ENCODE data around the gene DNAJB1. TPM values are rescaled to one million over a fixed set of nuclear protein-coding genes. Genes with fewer than 3 reads are reported as not detected.

DNAJB1 gene
- total RNA-seq (2021) (54.5 to 88.7 TPM (median 81.9 TPM) in 3 replicates), Bru-seq, nascent RNA (percentile 82 among the genes with signal in this experiment)
- long read RNA-seq, experiment 1, transcript DNAJB1-208 (3 exons, 882 nt) = minor isoform, 11 of 470 reads
- long read RNA-seq, experiment 1, transcript DNAJB1-201 (3 exons, 2,264 nt) = major isoform, 440 of 470 reads
- long read RNA-seq, experiment 1, partial matches to known transcripts = 10 of 470 reads
- long read RNA-seq, experiment 1, other reads (novel, unspliced or antisense) = 9 of 470 reads
- long read RNA-seq, experiment 2, transcript DNAJB1-201 (3 exons, 2,264 nt) = major isoform, 66 of 104 reads
- long read RNA-seq, experiment 2, partial matches to known transcripts = 7 of 104 reads
- long read RNA-seq, experiment 2, other reads (novel, unspliced or antisense) = 29 of 104 reads
- long read RNA-seq, experiment 3, transcript DNAJB1-201 (3 exons, 2,264 nt) = major isoform, 149 of 156 reads
- long read RNA-seq, experiment 3, partial matches to known transcripts = 4 of 156 reads
- long read RNA-seq, experiment 3, other reads (novel, unspliced or antisense) = 3 of 156 reads

- ChIA-PET CTCF (interaction anchor here (0.6 to 3.8 kb wide), 12 partner anchors 8 to 112 kb away, joined by 3 to 34 read pairs (median 6); partner anchors contain the start of gene GIPC1), POLR2A (interaction anchor here (0.5 to 1.5 kb wide), 14 partner anchors 10 to 706 kb away, joined by 3 to 6 read pairs (median 4); partner anchors contain the start of genes GIPC1 and NDUFB7)
- ATAC-seq = peak; percentile 77
- Mint-ChIP-seq H3K4me1 (peaks cover 27% of the 10 kb centered on the region), H3K27ac (peak within 1 kb of the TSS; percentile 94), H3K9me3 (no peaks in the 10 kb centered on the region), H3K27me3 (ENCODE audit: low read depth) (no peaks in the 10 kb centered on the region), H3K36me3 (peaks cover 25% of the 10 kb centered on the region), H3K4me3 (peak within 1 kb of the TSS; percentile 92)
- peak; percentile 58 for DNase-seq (ENCODE audit: low spot score)
- TF ChIP-seq TEAD1 (CRISPR knock-in tag; IDR thresholded peaks at IDR 0.05) = peak; percentile 78
- 0 out of 2 replicates have a peak, but pooled peaks have one; percentile 33 for TF ChIP-seq TCF7 (CRISPR knock-in tag; IDR thresholded peaks at IDR 0.05; ENCODE audit: low read depth)
- TF ChIP-seq ARID4B (CRISPR knock-in tag; IDR thresholded peaks at IDR 0.05; ENCODE audit: borderline replicate concordance) = peak; percentile 83
- peak; percentile 95 for TF ChIP-seq ZNF423 (CRISPR knock-in tag; IDR thresholded peaks at IDR 0.05)
- 0 out of 2 replicates have a peak, but pooled peaks have one; percentile 12 for TF ChIP-seq ZNF317 (CRISPR knock-in tag; IDR thresholded peaks at IDR 0.05; ENCODE audit: borderline replicate concordance, low read depth)
- peak; percentile 72; the same call in 1 of the 2 replicates for TF ChIP-seq NFATC4 (CRISPR knock-in tag; IDR thresholded peaks at IDR 0.05)
- peak; percentile 32; the same call in 1 of the 2 replicates for TF ChIP-seq ZMAT4 (CRISPR knock-in tag; IDR thresholded peaks at IDR 0.05)
- TF ChIP-seq FOXK1 (CRISPR knock-in tag; IDR thresholded peaks at IDR 0.05) = peak; percentile 55; the same call in 1 of the 2 replicates
- peak; percentile 76; the same call in 1 of the 2 replicates for TF ChIP-seq JUN (CRISPR knock-in tag; IDR thresholded peaks at IDR 0.05)
- TF ChIP-seq, protein P1, sequence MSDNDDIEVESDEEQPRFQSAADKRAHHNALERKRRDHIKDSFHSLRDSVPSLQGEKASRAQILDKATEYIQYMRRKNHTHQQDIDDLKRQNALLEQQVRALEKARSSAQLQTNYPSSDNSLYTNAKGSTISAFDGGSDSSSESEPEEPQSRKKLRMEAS (CRISPR knock-in tag; IDR thresholded peaks at IDR 0.05) = peak; percentile 23; the same call in 1 of the 2 replicates
- TF ChIP-seq TEAD4 (CRISPR knock-in tag; IDR thresholded peaks at IDR 0.05) = 0 out of 2 replicates have a peak, but pooled peaks have one; percentile 46
- no peak for TF ChIP-seq NR1H2 (CRISPR knock-in tag; IDR thresholded peaks at IDR 0.05)
- TF ChIP-seq, protein P2, sequence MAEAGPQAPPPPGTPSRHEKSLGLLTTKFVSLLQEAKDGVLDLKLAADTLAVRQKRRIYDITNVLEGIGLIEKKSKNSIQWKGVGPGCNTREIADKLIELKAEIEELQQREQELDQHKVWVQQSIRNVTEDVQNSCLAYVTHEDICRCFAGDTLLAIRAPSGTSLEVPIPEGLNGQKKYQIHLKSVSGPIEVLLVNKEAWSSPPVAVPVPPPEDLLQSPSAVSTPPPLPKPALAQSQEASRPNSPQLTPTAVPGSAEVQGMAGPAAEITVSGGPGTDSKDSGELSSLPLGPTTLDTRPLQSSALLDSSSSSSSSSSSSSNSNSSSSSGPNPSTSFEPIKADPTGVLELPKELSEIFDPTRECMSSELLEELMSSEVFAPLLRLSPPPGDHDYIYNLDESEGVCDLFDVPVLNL (CRISPR knock-in tag; IDR thresholded peaks at IDR 0.05; ENCODE audit: borderline replicate concordance, low read depth) = 0 out of 2 replicates have a peak, but pooled peaks have one; percentile 12
- TF ChIP-seq, protein P3, sequence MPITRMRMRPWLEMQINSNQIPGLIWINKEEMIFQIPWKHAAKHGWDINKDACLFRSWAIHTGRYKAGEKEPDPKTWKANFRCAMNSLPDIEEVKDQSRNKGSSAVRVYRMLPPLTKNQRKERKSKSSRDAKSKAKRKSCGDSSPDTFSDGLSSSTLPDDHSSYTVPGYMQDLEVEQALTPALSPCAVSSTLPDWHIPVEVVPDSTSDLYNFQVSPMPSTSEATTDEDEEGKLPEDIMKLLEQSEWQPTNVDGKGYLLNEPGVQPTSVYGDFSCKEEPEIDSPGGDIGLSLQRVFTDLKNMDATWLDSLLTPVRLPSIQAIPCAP (CRISPR knock-in tag; IDR thresholded peaks at IDR 0.05) = no peak
- TF ChIP-seq, protein P4, sequence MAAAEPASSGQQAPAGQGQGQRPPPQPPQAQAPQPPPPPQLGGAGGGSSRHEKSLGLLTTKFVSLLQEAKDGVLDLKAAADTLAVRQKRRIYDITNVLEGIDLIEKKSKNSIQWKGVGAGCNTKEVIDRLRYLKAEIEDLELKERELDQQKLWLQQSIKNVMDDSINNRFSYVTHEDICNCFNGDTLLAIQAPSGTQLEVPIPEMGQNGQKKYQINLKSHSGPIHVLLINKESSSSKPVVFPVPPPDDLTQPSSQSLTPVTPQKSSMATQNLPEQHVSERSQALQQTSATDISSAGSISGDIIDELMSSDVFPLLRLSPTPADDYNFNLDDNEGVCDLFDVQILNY (CRISPR knock-in tag; IDR thresholded peaks at IDR 0.05) = peak; percentile 47; the same call in 1 of the 2 replicates
- 0 out of 2 replicates have a peak, but pooled peaks have one; percentile 43 for TF ChIP-seq ATF1 (CRISPR knock-in tag; IDR thresholded peaks at IDR 0.05)
- TF ChIP-seq ETV6 (CRISPR knock-in tag; IDR thresholded peaks at IDR 0.05) = peak; percentile 35; the same call in 1 of the 2 replicates
- TF ChIP-seq FOXP4 (CRISPR knock-in tag; IDR thresholded peaks at IDR 0.05) = peak; percentile 63; the same call in 1 of the 2 replicates
- TF ChIP-seq SMAD4 (CRISPR knock-in tag; IDR thresholded peaks at IDR 0.05) = 0 out of 2 replicates have a peak, but pooled peaks have one; percentile 57
- TF ChIP-seq, protein P5, sequence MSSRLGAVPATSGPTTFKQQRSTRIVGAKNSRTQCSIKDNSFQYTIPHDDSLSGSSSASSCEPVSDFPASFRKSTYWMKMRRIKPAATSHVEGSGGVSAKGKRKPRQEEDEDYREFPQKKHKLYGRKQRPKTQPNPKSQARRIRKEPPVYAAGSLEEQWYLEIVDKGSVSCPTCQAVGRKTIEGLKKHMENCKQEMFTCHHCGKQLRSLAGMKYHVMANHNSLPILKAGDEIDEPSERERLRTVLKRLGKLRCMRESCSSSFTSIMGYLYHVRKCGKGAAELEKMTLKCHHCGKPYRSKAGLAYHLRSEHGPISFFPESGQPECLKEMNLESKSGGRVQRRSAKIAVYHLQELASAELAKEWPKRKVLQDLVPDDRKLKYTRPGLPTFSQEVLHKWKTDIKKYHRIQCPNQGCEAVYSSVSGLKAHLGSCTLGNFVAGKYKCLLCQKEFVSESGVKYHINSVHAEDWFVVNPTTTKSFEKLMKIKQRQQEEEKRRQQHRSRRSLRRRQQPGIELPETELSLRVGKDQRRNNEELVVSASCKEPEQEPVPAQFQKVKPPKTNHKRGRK (CRISPR knock-in tag; IDR thresholded peaks at IDR 0.05; ENCODE audit: borderline replicate concordance) = no peak
- no peak for TF ChIP-seq ZNF219 (CRISPR knock-in tag; IDR thresholded peaks at IDR 0.05; ENCODE audit: borderline replicate concordance)
These were observed at the start of gene DNAJB1 for GRCh38 chr19:14517840-14518505. Gene DNAJB1 (minus strand): TSS chr19:14518397. CDS start chr19:14518349, 48 bp downstream.

Measured in WTC11 (cell line).